D341Med (cell line): ENCODE measurements around the gene HERC3.

ENCODE experiments used
- DNase-seq: peaks from one replicate; pipeline ENCODE4 v3.0.0; 2012; ENCODE audit warnings: low spot score

HERC3 gene

DNA sequence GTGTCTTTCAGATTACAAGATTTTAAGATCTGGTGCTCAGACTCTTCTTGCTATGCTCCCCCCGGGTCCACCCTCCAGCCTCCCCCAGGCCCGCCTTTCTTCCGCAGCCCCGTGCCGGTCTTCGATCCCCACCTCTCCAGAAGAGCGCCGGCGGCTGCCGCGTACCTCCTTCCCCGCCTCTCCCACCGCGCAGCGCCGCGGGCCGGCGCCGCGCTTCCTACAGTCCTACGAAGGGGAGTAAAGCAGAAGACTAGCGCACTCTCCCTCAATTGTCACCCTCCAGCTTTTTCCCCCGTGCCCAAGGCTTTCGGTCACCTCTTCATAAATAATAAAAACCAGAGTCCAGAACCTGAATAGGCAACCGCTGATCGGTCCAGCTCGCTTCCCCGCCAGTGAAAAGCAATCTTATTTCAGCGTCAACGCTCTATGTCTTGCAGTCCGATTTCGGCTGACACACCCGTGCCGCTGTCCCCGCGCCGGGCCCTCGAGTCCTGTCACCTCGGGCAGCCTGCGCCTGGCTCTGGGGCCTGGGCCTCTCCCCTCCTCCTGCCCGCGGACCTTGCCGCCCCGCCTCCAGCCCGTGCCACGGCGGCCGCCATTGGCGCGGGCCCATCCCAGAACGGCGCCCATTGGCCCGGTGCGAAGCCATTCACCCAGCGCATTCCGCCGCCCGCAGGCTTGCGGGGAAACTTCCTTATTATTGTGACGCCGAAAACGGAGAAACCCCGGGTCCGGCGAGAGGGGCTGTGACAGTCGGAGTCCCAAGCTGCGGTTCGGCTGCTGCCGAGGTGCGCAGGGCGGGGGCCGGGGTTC is at the start of gene HERC3:
Gene HERC3, plus strand, starts transcription at position 694 of the 813 bp plus-strand sequence. CDS start 13,344 bp downstream, outside the sequence.
- DNase-seq = peak; percentile 98

DNA sequence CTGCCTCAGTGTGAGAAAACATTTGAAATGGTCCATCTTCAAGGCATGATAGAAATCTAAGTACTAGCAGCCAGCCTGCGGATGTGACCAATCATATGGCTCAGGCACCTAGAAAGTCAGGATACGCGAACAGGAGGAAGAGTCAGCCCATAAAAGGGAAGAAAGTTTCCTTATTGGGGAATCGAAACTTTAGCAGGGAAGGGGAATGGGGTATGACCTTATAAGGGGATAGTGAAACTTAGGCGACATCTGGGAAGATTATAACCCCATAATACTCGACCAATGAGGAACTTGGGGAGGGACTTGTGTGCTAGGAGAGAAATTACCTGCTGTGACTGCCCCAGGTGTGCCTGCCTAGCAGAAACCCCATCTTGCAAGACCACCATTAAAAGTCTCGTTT is 42.5 kb upstream of the HERC3 start:
- no peak for DNase-seq

DNA sequence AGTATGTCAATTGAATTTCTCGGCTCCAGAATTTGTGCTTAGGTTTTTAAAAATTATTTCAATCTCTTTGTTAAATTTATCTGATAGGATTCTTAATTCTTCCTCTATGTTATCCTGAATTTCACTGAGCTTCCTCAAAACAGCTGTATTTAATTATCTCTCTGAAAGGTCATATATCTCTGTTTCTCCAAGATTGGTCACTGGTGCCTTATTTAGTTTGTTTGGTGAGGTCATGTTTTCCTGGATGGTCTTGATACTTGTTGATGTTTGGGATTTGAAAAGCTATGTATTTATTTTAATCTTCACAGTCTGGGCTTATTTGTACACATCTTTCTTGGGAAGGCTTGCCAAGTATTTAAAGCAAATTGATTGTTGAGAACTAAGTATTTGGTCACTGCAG is 24.7 kb upstream of the HERC3 start:
- no peak for DNase-seq

DNA sequence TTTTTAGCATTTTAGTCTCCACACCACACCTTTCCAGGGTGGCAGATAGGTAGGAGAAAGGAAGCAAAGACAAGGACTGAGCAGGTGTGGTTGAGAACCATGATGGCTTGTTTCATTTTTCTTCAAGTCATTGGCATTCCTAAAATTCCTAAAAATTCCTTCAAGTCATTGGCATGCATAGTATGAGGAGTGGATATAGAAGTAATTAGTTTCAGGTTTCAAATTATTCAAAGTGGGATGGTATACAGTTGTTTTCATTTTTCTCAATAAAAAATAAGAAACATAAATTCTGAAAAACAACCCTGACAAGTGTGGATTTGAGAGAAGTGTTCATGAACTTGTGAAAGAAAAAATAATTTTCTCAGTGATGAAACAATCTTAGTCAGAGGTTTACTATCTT is 22.3 kb upstream of the HERC3 start:
- no peak for DNase-seq

DNA sequence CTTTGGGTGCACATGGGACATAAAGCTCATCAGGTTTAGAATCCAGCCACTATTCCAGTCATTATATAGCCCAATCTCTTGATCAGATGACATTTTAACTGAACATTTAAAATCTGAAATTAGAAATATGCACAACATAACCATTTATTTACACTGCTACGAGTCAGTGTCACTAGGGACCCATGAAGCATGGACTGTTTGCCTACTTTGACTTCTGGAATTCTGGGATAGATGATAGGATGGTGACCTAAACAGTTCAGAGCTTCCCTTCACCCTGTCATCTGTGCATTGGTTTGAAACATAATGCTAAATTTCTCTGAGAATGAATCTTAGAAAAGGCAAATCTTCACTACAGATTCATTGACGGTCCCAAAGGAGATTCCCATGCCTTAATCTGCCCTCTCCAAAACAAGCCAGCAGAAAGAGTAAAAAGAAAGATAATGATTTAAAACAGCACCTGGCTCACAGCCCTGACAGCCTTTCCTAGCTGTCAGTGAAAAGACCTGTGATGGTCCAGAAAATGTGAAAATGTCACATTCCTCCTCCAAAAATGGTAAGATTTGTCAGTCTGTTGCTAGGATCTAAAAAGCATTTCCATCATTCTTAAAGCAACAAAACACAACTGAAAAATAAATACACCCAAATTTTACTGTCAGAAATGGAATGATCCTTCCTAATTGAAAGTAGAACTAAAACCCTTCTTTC is 18.9 kb upstream of the HERC3 start:
- DNase-seq = no peak

DNA sequence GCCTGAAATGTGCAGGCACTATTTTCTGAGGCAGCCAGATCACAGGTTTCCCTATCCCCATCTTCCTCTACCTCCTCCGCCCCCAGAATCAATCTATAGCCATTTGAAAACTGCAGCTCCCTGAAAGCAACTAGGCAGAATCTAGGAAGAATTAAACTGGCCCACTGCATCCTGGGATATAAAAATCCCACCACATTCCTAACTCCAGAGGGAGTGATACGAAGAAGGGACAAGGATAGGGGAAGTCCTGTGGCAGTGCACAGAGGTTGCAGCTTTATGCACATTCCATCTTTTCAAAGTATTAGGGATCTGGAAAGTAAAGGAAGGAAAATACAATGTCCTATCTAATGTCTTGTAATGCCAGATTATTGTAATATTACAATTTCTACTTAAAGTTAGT is 18.3 kb upstream of the HERC3 start:
- peak; percentile 44 for DNase-seq

DNA sequence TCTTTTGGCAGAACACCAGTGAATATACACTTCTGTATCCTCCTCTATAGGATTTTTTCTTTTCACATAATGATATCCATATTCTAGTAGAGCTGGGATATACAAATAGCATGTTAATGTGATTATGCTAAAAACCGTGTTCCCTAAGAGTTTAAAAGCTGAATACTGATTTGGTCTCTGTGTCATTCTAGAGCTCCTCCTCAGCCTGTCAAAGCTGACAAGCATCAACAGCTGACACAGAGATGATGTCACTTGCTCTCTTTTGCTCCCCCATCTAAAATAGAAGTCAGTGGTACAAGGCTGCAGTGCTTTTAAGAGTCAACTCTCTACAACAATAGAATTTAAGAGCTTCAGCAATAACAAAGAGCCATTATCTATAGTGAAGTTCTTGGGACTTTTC is 17.1 kb upstream of the HERC3 start:
- DNase-seq = no peak

DNA sequence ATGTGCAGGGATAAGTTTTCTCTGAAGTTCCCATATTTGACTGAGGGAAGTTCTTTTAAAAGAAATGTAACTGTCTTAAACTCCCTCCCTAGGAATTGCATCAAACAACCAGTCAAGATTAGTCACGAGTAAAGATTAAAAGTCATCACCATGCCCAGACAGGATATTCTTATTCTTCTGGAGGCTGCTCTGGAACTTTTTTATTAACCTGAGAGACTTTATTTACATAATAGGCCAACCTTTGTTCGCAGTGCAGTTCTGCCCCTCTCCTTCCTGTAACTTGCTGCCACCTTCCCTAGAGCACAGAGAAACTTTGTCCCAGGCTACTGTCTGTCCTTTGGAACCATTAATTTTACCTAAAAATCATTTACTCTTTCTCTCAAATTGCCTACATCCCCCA is 9.8 kb upstream of the HERC3 start:
- DNase-seq = no peak

DNA sequence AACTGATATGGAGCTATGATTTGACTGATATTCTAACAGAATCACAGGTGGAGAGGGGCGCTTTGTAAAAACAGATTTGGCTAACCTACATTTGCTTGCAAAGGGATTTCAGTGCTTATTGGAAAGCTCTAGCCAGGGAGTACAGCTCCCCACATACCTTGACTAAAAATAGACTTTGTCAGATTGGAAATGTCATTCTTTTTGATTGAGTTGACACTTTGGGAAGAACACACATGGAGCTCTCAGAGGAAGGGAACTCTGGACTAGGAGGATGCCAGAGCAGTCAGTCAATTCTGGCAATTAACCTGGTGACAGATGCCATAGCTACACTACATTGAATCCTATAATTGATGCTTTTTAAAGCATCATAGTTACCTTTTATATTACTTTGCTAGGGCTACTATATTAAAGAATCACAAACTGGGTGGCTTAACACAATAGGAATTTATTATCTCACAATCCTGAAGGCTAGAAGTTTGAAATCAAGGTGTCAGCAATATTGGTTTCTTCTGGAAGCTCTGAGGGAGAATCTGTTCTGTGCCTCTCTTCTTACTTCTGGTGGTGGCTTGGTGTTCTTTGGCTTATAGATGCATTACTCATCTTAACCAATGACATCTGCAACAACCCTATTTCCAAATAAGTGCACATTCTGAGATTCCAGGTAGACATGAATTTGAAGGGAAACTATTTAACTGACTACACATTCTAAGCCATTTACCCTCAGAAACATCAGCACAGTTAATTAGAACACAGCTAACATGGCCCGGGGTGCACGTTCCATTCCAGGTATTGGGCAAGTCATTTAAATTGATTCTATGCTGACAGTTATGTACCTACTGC is 8.4 kb upstream of the HERC3 start:
- no peak for DNase-seq

DNA sequence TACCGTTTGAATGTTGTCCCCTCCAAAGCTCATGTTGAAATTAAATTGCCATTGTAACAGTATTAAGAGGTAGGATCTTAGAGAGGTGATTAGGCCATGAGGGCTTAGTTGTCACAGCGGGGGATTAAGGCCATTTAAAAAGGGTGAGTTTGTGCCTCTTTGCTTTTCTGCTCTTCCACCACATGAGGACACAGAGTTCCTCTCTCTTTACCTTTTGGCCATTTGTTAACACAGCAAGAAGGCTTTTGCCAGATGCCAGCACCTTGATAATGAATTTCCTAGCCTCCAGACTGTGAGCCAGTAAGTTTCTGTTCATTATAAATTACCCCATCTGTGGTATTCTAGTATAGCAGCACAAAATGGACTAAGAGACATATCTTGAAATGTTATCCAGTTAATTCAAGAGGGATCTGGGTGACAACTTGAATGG is 7.8 kb upstream of the HERC3 start:
- peak; percentile 33 for DNase-seq

DNA sequence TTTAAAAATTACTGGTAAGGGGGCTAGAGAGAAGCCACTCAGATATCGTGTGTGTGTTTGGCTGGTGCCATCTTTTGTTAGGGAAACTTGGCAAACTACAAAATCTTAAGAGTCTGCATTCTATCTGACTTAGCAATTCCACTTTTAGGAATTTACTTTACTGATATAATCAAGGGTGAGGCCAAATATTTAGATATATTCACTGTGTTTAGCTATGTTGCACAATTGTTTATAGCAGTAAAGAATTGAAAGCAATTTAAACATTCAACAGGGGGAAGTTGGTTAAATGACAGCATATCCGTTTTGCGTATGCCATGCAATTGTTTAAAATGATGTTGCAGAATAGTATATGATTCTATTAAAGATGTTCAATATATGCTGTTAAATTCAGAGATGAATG is 6.4 kb upstream of the HERC3 start:
- no peak for DNase-seq

DNA sequence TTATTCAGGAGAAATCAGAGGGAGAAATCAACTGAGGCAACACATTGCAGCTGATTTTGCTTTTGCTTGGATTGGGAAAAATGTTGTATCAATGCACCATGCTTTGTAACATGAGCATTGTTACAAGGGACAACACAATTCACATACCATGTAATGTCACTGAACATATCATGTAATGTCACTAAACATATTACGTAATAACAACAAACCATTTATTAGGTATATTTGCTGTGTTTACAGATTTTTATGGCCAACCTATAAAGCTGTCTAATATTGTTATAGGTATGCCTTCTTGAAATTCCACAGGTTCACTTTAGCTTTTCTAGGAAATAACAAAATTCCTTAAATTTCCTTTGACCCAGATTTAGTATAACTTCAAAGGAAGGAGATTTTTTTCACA is 5.0 kb upstream of the HERC3 start:
- no peak for DNase-seq

DNA sequence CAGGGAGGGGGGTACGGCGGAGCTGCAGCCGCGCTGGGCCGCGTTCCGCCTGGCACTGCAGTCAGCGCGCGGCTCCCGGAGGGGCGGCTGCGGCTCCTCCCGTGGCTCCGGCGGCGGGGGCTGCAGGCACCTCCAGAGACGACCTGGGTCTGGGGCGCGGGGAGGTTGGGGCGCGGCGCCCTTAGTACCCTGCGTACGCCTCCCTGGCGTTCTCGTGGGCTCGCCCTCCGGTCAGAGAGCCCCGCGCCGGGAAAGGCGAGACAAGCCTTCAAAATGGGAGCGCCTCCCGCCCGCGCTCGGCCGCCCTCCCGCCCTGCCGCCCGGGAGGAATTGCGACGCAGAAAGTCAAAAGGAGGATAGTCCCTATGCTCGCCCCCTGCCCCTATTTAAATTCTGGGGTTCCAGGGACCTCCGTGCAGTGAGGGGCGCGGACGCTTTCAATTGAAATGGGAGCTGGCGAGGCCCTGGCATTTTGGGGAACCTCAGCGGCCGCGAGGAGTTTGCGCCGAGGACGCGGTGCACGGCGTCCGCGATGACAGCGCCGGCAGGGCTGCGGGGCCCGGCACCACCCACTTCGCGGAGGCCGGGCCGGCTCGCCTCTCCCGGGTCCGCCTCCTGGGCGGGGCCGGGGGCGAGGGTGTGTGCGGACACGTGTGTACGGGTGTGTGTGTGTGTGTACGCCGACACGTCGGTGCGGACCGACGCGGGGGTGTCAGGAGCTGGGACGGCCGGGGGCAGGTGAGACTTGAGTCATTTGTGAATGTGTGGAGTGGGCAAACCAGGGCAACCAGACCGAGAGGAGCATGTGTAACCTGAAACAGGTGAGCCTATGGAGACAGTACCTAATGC is 544 bp downstream of the HERC3 start:
- DNase-seq = peak; percentile 93

DNA sequence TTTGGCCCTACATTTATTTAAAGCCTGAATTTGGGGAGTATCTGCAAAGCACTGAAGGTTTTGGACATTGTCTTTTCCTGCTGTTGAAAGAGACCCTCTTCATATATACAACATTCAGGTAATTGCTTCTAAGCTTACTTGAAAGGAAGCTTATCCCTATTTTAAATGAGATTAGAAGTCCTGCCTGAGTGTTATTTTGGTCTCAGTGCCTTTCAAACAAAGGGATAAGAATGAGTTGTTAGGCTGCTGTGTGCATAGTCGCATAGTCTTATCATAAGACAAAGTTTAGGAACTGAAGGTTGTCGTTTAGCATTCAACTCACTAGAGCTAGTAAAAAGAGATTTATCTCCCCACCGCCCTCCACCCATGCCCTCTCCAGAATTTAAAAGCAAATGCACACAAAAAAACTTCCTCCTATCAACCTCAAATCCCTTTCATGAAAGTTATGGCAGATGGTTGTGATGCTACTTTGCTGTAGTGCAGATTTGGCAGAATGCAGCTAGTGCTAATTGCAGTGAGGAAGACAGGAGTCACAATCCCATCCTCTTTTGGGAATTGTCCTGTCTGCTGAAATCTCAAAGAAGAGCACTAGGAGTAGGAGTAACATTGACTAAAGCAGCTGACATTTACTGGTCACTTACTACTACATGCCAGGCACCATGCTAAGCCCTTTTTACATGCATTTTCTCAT is 5.8 kb downstream of the HERC3 start:
- peak; percentile 62 for DNase-seq

DNA sequence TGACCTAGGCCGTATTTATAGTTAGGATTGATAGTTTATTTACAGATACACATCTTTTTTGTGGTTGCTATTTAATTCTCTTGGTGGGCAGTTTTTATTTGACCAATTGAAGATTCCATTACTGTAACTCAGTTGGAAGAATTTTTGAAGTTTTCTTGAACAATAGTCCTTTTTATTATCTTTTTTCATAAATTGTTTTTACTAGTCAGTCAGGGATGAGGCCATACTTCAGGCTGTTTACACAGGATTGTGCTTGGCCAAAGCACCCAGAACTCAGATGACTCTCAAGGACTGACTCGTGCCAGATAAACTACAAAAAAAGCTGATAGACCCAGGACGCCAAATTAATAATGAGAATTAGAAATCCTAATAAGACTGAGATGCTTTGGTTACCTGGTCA is 7.0 kb downstream of the HERC3 start:
- no peak for DNase-seq

DNA sequence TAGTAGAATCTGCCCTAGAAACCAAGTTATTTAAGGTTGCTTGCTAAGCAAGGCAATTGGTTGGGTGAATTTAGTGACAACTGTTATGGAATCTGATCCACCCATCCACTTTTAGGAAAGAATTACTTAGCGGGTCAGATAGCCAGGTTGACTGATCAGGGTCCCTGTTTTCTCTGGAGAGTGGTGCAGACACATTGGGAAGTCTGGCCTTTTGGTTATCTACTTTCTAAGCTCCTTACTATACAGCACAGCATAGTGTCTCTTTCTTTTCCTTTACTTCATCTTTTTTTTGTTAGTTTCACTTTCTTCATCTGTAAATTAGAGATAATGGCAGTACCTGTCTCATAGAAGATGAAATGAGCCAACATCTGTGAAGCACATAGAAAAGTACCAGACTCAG is 7.4 kb downstream of the HERC3 start:
- no peak for DNase-seq

DNA sequence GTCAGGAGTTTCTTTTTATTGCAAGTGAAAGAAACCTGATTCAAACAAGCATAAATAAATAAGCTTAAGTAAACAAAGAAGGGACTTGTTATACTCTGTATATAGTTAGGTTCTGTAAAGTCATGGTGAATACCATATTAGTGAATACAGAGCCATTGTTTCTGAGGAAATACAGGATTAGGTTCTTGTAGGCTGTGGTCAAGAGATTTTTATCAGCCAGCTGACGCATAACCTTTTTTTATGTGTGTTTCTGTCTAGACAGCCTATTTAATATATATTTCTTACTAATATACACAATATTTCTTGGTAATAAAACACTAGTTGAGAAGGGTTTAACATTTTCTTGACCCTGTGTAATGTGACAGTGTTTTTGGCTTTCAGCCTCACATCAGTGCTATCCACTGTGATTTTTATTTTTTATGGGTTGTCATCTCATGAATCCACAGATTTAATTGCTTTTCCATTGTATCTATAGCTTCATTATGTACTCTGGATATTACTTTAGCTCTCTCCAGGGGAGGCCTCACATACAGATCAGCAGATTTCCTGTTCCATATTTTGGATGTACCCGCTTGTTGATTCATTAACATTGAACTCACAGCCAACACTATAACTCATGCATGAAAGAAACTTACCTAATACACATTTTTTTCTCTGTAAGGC is 8.0 kb downstream of the HERC3 start:
- DNase-seq = no peak

DNA sequence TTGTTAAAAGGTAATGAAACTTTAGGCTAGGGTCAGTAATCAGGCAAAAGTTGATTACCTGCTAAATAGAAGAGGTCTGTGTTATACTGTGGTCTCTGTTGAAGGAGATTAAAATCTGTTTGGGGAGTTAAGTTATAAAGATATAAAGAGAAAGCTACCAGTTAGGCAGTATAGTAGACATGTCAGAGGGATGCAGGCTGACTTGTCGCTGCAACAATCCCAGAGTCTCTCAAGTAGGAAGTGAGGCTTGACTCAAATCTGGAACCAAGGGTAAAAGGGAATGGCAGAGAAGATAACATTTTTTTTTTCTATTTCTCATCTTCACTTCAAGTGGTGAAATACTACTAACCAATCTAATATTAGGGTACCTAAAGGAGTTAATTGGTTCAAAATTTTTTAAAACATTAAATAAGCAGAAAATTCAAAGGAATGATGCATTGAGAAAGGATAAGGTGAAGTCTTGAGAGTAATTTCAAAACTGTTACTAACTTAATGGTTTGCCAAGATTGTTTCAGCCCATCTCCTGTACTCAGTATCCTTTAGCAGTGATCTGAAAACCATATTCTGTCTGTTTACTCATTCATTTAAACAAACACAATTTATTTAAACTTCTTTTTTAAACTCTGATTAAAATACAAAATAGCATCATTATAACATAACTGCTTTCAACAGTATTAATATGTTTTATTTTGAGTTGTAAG is 12.8 kb downstream of the HERC3 start:
- no peak for DNase-seq

DNA sequence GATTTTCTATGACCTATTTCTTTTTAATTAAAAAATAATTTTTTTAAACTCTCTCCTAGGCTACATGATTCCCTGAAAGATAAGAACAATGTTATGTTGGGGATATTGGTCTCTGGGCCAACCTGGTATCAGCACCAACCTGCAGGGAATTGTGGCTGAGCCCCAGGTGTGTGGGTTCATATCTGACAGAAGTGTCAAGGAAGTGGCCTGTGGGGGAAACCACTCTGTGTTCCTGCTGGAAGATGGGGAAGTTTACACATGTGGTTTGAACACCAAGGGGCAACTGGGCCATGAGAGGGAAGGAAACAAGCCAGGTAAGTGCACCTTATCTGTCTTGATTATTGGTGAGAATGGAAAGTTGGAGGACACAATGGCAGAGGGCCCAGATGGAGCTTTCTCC is 13.5 kb downstream of the HERC3 start:
- no peak for DNase-seq

DNA sequence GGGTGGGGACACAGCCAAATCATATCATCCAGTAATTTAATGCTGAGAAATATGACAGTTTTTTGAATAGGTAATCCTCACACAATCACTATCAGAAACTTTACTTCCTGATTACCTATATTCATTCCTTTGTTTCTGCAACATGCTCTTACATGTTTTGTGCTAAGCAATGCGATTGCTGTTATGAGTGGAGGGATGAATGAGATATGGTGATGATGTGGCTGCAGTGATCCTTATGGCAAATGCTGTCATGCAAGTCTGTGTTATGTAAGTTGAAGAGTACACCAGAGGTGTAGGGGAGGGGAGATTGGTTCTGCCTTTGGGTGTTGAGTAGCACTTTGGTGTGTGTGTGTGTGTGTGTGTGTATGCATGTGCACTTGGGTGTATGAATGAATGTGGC is 14.6 kb downstream of the HERC3 start:
- no peak for DNase-seq
